ENCODE data around the gene GCNT4. TPM values are rescaled to one million over a fixed set of nuclear protein-coding genes. Genes with fewer than 3 reads are reported as not detected.

The GCNT4 gene
- total RNA-seq, 4 donors from 2014 or later: 1.1 to 12.5 (median 2.7) TPM

DNA sequence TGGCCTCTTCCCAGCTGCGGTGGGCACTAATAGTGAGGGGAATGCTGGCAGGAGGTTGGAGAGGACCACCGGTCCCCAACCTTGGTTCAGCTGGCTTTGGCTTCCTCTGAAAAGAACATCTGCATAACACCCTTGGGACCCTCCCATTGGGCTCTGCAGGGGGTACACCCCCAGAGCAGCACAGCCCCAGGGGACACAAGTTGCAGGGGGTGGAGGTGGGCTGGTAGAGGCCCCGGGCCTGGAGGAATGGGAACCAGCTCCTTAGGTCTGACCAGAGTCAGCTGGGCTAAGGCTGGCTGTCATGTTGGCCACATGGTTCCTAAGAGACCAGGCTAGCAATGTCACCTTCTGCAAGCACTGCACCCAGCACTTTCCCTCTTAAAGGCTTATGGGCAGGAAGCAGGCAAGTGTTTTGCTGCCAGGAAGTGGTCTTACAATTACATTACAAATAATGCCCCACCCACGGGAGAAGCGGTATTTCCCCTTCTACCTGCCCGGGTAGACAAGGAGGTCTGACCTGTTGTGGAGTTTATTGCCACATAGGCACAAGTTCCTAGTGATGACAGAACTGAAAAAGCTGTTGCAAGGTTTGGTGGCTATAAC lies 18.1 kb downstream of the GCNT4 start:
- intact Hi-C loops (cut with DNase I; ENCODE audit: low total_unique reads) (no loop called here), in situ Hi-C loops (cut with MboI; ENCODE audit: low pct_ligation_motif_present in 1 of 4, low pct_unique_long_range_greater_than_20kb in 1 of 4, low sequenced_read_pairs in 3 of 4) (no loop called here)
- no peak overlapping the region for H3K4me3 ChIP-seq
- TF ChIP-seq CTCF (IDR thresholded peaks at IDR 0.05): no peak
- TF ChIP-seq EP300 (IDR thresholded peaks at IDR 0.05; ENCODE audit: low read depth): no peak
- TF ChIP-seq POLR2AphosphoS5 (IDR thresholded peaks at IDR 0.05): no peak
- TF ChIP-seq POLR2A (IDR thresholded peaks at IDR 0.05): no peak
- H3K27ac ChIP-seq: no peak overlapping the region
- H3K36me3 ChIP-seq: no peaks in the 10 kb centered on the region
- no peaks in the 10 kb centered on the region for H3K27me3 ChIP-seq
- peaks cover 0 to 6% (median 2%) of the 10 kb centered on the region in 4 donors for H3K4me1 ChIP-seq
- DNase-seq: peak; percentile 36
- H3K9me3 ChIP-seq: no peaks in the 10 kb centered on the region
- WGBS, 2 donors (ENCODE audit: low coverage in 1 of 2): 0 to 52% methylated on average over 3 to 6 of the region's 6 CpGs

GRCh38 chr5:75031366-75031765 lies 21.0 kb downstream of the GCNT4 start:
- intact Hi-C loops (cut with DNase I; ENCODE audit: low total_unique reads): no loop called here
- H3K4me3 ChIP-seq: no peak overlapping the region
- no peaks in the 10 kb centered on the region for H3K36me3 ChIP-seq

DNA sequence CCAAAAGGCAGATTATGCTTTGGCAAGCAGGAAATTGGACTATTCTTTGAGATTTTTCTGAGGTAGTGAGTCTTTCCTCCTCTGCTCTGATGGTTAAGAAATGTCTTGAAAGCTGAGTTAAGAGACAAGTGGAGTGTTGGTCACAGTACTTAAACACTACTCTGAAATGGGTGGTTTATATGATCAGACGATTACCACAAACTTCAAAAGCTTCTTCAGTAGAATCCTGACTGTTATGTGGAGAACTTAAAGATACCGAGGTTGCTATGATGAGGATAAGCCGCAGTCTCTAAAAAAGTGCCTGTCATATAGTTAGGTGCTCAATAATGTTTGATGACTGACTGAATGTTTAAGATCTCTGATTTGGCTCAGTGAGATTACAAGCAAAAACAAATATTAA lies 24.3 kb downstream of the GCNT4 start:
- intact Hi-C loops (cut with DNase I; ENCODE audit: low total_unique reads) (no loop called here), in situ Hi-C loops (cut with MboI; ENCODE audit: low pct_ligation_motif_present in 1 of 4, low pct_unique_long_range_greater_than_20kb in 1 of 4, low sequenced_read_pairs in 3 of 4) (no loop called here)
- TF ChIP-seq EP300 (IDR thresholded peaks at IDR 0.05; ENCODE audit: low read depth) (no peak), POLR2AphosphoS5 (IDR thresholded peaks at IDR 0.05) (no peak)
- Histone ChIP-seq H3K27ac (no peak overlapping the region), H3K4me1 (peaks cover 0 to 12% (median under 1%) of the 10 kb centered on the region in 4 donors), H3K4me3 (no peak overlapping the region), H3K9me3 (no peaks in the 10 kb centered on the region), H3K36me3 (no peaks in the 10 kb centered on the region), H3K27me3 (no peaks in the 10 kb centered on the region)
- 80 to 83% methylated on average over 2 to 3 of the region's 3 CpGs for WGBS, 2 donors (ENCODE audit: low coverage in 1 of 2)
- DNase-seq: no peak

More at GRCh38 chr5:75031366-75031765, 21.0 kb downstream of the GCNT4 start:
- no peak for TF ChIP-seq POLR2A (IDR thresholded peaks at IDR 0.05)
- TF ChIP-seq POLR2AphosphoS5 (IDR thresholded peaks at IDR 0.05): no peak
- no peak for TF ChIP-seq EP300 (IDR thresholded peaks at IDR 0.05; ENCODE audit: low read depth)
- in situ Hi-C loops (cut with MboI; ENCODE audit: low pct_ligation_motif_present in 1 of 4, low pct_unique_long_range_greater_than_20kb in 1 of 4, low sequenced_read_pairs in 3 of 4): no loop called here
- DNase-seq: no peak
- 63 to 70% methylated on average over 3 of the region's 3 CpGs for WGBS, 2 donors (ENCODE audit: low coverage in 1 of 2)
- Histone ChIP-seq H3K4me1 (peaks cover 0 to 6% (median 2%) of the 10 kb centered on the region in 4 donors), H3K27me3 (no peaks in the 10 kb centered on the region), H3K9me3 (no peaks in the 10 kb centered on the region), H3K27ac (no peak overlapping the region)

DNA sequence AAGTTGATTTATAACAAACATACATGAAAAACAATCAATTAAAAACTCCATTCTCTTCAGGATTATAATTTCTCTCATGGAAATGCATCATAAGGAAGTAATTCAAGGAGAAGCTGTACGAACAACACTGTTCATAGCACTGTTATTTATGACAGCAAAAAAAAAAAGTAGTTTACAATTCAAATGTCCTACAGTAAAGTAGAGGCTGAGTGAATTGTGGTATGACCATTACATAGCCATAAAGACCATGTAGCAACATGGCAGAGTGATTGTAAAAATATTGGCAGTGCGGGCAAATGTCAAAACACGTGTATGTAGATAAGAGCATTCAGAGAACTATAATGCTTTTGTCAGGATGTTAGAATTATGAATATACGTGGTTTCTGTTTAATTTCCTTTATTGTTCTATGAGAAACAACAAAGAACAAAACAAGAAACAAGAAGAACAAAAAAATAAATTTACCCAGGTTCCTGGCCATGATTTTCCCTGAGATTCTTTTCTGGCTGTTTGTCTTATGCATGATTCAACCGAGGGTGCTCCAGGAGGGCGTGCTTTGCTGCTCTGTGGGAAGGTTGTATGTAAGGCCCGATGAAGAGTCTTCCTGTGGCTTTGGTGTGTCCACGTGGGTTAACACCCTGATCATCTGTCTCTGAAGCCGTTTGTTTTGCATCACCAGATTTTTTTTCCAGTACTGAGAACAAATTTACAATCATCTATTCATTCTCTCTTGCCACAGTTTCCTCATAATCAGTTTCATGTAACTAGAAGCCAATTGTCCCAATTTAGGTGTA lies 28.8 kb downstream of the GCNT4 start:
- 43% methylated on average over 9 of the region's 9 CpGs for WGBS, 2 donors (ENCODE audit: low coverage in 1 of 2)
- peak; percentile 15 for DNase-seq
- in situ Hi-C loops (cut with MboI; ENCODE audit: low pct_ligation_motif_present in 1 of 4, low pct_unique_long_range_greater_than_20kb in 1 of 4, low sequenced_read_pairs in 3 of 4): no loop called here
- no peaks in the 10 kb centered on the region for H3K27me3 ChIP-seq
- TF ChIP-seq POLR2A (IDR thresholded peaks at IDR 0.05) (no peak), POLR2AphosphoS5 (IDR thresholded peaks at IDR 0.05) (no peak), EP300 (IDR thresholded peaks at IDR 0.05; ENCODE audit: low read depth) (no peak), CTCF (IDR thresholded peaks at IDR 0.05) (no peak)
- H3K36me3 ChIP-seq: no peaks in the 10 kb centered on the region
- peaks cover 0 to 21% (median 9%) of the 10 kb centered on the region in 4 donors for H3K4me1 ChIP-seq
- no peaks in the 10 kb centered on the region for H3K9me3 ChIP-seq
- H3K27ac ChIP-seq: peak overlapping the region in 3 of 4 donors; percentile 4 to 59 (median 57)
- H3K4me3 ChIP-seq: no peak overlapping the region
- intact Hi-C loops (cut with DNase I; ENCODE audit: low total_unique reads): no loop called here

DNA sequence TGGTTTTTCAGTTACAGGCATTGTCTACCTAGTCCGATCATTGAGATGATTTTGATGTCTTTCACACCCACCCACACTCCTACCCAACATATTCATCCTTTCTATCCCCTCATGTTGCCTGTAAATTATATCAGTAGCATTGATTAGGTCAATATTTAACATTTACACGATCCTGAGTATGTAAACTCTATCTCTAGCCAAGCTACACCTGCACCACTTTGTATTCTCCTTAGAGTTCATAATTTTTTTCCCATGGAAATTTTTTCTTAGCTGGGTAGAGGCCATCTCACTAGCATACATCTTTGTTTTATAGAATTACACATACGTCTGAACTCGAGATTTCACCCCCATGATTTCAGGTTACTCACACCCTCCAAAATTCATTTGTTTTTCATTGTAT lies 30.6 kb downstream of the GCNT4 start:
- intact Hi-C loops (cut with DNase I; ENCODE audit: low total_unique reads) (no loop called here), in situ Hi-C loops (cut with MboI; ENCODE audit: low pct_ligation_motif_present in 1 of 4, low pct_unique_long_range_greater_than_20kb in 1 of 4, low sequenced_read_pairs in 3 of 4) (no loop called here)
- H3K9me3 ChIP-seq: no peaks in the 10 kb centered on the region
- no peaks in the 10 kb centered on the region for H3K27me3 ChIP-seq
- no peak overlapping the region for H3K4me3 ChIP-seq
- TF ChIP-seq POLR2A (IDR thresholded peaks at IDR 0.05): no peak
- no peak for TF ChIP-seq EP300 (IDR thresholded peaks at IDR 0.05; ENCODE audit: low read depth)
- TF ChIP-seq POLR2AphosphoS5 (IDR thresholded peaks at IDR 0.05): no peak
- no peak for TF ChIP-seq CTCF (IDR thresholded peaks at IDR 0.05)
- H3K36me3 ChIP-seq: no peaks in the 10 kb centered on the region
- WGBS, 2 donors (ENCODE audit: low coverage in 1 of 2): 78 to 80% methylated on average over 4 of the region's 4 CpGs
- DNase-seq: no peak
- no peak overlapping the region for H3K27ac ChIP-seq
- peaks cover 0 to 21% (median 9%) of the 10 kb centered on the region in 4 donors for H3K4me1 ChIP-seq

Data from transverse colon (tissue), 4 donors.